Chondrocyte (in vitro differentiated cells): ENCODE measurements around the gene RNPEPL1. TPM values are rescaled to one million over a fixed set of nuclear protein-coding genes. Genes with fewer than 3 reads are reported as not detected.

Experiments
- DNase-seq: peaks from one replicate; pipeline ENCODE4 v3.0.0; 2021; ENCODE audit warnings: mixed read lengths, low spot score
- H3K27ac Mint-ChIP-seq: one replicate; pipeline ENCODE4 v1.8.0; 2021; ENCODE audit warnings: mild to moderate bottlenecking, moderate library complexity, mixed read lengths; ENCODE audit not compliant: unreplicated experiment
- H3K27me3 Mint-ChIP-seq: 2 replicates; pipeline ENCODE4 v1.8.0; 2021; ENCODE audit warnings: low read depth, mixed read lengths
- H3K36me3 Mint-ChIP-seq: 2 replicates; pipeline ENCODE4 v1.8.0; 2021; ENCODE audit warnings: low read depth, mixed read lengths
- H3K4me1 Mint-ChIP-seq: 2 replicates; pipeline ENCODE4 v1.8.0; 2021; ENCODE audit warnings: low read depth, mild to moderate bottlenecking, mixed read lengths
- H3K4me3 Mint-ChIP-seq: one replicate; pipeline ENCODE4 v1.8.0; 2021; ENCODE audit warnings: mild to moderate bottlenecking, moderate library complexity, mixed read lengths; ENCODE audit not compliant: unreplicated experiment
- H3K9me3 Mint-ChIP-seq: 2 replicates; pipeline ENCODE4 v1.8.0; 2021; ENCODE audit warnings: low read depth, mixed read lengths
- CTCF ChIP-seq: fragments of 200-600 bp; sonication (generic); IDR thresholded peaks from 2 replicates; pipeline ENCODE4 v1.5.0; 2021; ENCODE audit warnings: antibody characterized with exemption, mild to moderate bottlenecking, moderate library complexity
- total RNA-seq: library from RNA; stranded (reverse); gene quantifications from 3 replicates; pipeline ENCODE4 v1.2.1, GENCODE V29; 2021

The RNPEPL1 gene
- total RNA-seq, 1 donor from 2014 or later: 61.3 TPM

- no peak overlapping the region for H3K4me3 Mint-ChIP-seq
- TF ChIP-seq CTCF: no peak
- no peaks in the 10 kb centered on the region for H3K36me3 Mint-ChIP-seq
- H3K27me3 Mint-ChIP-seq: no peaks in the 10 kb centered on the region
- H3K27ac Mint-ChIP-seq: no peak overlapping the region
- peak; percentile 88 for DNase-seq
- H3K9me3 Mint-ChIP-seq: no peaks in the 10 kb centered on the region
- H3K4me1 Mint-ChIP-seq: peaks cover 3% of the 10 kb centered on the region
These were observed 58.4 kb downstream of the RNPEPL1 start for GRCh38 chr2:240626531-240627300.

- no peaks in the 10 kb centered on the region for H3K9me3 Mint-ChIP-seq
- H3K4me3 Mint-ChIP-seq: no peak overlapping the region
- no peaks in the 10 kb centered on the region for H3K27me3 Mint-ChIP-seq
- H3K36me3 Mint-ChIP-seq: no peaks in the 10 kb centered on the region
- DNase-seq: peak; percentile 76
- TF ChIP-seq CTCF: no peak
- peaks cover 3% of the 10 kb centered on the region for H3K4me1 Mint-ChIP-seq
- no peak overlapping the region for H3K27ac Mint-ChIP-seq
These were observed 59.6 kb downstream of the RNPEPL1 start for GRCh38 chr2:240627736-240628506.

- Mint-ChIP-seq H3K27ac (no peak overlapping the region), H3K9me3 (peaks cover 3% of the 10 kb centered on the region), H3K4me3 (no peak overlapping the region), H3K36me3 (peaks cover 2% of the 10 kb centered on the region), H3K4me1 (peaks cover 3% of the 10 kb centered on the region), H3K27me3 (no peaks in the 10 kb centered on the region)
- TF ChIP-seq CTCF: no peak
- DNase-seq: no peak
These were observed 60.2 kb downstream of the RNPEPL1 start for GRCh38 chr2:240628507-240628807.

- H3K4me3 Mint-ChIP-seq: no peak overlapping the region
- no peaks in the 10 kb centered on the region for H3K27me3 Mint-ChIP-seq
- DNase-seq: peak; percentile 88
- H3K4me1 Mint-ChIP-seq: peaks cover 3% of the 10 kb centered on the region
- TF ChIP-seq CTCF: no peak
- H3K27ac Mint-ChIP-seq: no peak overlapping the region
- peaks cover 6% of the 10 kb centered on the region for H3K9me3 Mint-ChIP-seq
- H3K36me3 Mint-ChIP-seq: peaks cover 4% of the 10 kb centered on the region
These were observed 60.7 kb downstream of the RNPEPL1 start for GRCh38 chr2:240628808-240629618.

- H3K4me1 Mint-ChIP-seq: peaks cover 3% of the 10 kb centered on the region
- TF ChIP-seq CTCF: no peak
- no peaks in the 10 kb centered on the region for H3K27me3 Mint-ChIP-seq
- peaks cover 12% of the 10 kb centered on the region for H3K9me3 Mint-ChIP-seq
- no peak for DNase-seq
- no peak overlapping the region for H3K27ac Mint-ChIP-seq
- no peak overlapping the region for H3K4me3 Mint-ChIP-seq
- peaks cover 4% of the 10 kb centered on the region for H3K36me3 Mint-ChIP-seq
These were observed 61.3 kb downstream of the RNPEPL1 start for GRCh38 chr2:240629619-240629967.
